Right lobe of liver (tissue), 4 donors: ENCODE results near the gene MYOZ3.

Experiments used
- CTCF ChIP-seq, 4 donors: fragments of 200-600 bp in 3 of 4; fragments of 450-650 bp in 1 of 4; IDR thresholded peaks; one replicate each; pipeline versions ENCODE4 v1.5.1 to v1.8.0; 2016 to 2022; ENCODE audit warnings: antibody characterized with exemption in 4 of 4, mild to moderate bottlenecking in 2 of 4
- POLR2A ChIP-seq: fragments of 450-650 bp; IDR thresholded peaks from one replicate; pipeline ENCODE4 v1.6.1; 2017; ENCODE audit warnings: antibody characterized with exemption, mild to moderate bottlenecking
- donor health status: DM: no; HTN: no; CAD: no.
- donor health status: DM: no; HTN: no; CAD: no.
- donor health status: DM: no; HTN: yes; CAD: no.

- TF ChIP-seq CTCF (IDR thresholded peaks at IDR 0.05): no peak
- no peak for TF ChIP-seq POLR2A
These were observed at the start of gene MYOZ3 for GRCh38 chr5:150661086-150661485.
